GM21717 (cell line): ENCODE results near the gene HSPA12B.
"Not testable (repeated sequence)": the region's sequence is repeated elsewhere in the genome, so short reads cannot be mapped to it uniquely, and the experiment has no call there.

Experiments
- ATAC-seq: cut with Tn5 transposase; IDR thresholded peaks from one replicate; pipeline ENCODE4 v1.9.1; 2021; ENCODE audit warnings: mild to moderate bottlenecking, moderate library complexity; ENCODE audit not compliant: unreplicated experiment

HSPA12B gene

DNA sequence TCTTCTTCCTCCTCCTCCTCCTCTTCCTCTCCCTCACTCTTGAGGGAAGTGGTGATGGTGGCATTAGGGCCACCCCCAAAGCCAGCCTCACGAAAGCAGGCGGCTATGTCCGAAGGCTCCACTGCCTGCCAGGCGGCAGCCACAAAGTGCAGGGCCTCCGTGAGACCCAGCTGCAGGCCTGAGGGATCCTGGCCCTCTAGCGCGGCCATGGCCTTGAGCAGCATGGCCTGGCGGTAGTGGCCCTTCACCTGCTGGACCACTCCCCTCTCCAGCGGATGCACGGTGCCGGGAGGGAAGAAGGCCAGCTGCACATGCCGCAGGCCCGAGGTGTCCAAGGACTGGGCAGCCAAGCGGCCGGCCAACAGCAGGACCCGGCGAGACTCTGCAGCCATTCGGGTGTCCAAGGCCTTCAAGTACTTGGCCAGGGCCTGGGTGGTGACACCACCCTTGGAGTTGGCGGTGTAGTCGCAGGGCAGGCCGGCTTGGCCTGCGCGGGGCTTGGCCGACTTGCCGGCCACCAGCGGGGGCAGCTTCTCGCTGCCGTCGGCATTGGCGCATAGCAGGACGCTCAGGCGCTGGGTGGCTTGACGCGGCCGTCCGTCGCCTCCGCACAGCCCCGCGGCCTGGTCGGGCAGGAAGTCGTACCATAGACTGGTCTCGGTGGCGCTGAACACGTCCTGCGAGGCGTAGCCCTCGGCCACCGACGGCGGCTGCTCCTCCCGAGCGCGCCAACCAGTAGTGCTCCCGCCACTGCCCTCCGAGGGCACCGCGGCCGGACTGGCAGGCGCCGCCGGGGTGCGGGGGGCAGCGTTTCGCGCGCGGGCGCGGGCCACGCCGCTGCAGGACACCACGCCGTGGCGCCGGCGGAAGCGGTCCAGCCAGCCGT lies 53.0 kb downstream of the HSPA12B start:
- ATAC-seq: no peak

DNA sequence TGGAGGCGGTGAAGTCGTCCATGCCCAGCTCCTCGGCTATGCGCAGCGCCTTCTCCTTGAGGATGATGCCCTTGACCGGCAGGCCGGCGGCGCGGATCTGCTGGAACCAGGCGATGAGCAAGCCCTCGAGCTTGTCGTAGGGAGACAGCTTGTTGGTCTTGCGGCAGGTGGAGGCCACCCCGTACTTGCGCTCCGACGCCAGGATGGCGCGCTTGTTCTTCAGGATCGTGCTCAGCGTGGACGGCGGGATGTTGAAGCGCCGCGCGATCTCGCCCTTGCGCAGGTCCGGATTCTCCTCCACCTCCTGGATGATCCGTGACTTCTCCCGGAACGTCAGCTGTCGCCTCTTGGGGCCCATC lies 53.6 kb downstream of the HSPA12B start:
- ATAC-seq: peak; percentile 15

DNA sequence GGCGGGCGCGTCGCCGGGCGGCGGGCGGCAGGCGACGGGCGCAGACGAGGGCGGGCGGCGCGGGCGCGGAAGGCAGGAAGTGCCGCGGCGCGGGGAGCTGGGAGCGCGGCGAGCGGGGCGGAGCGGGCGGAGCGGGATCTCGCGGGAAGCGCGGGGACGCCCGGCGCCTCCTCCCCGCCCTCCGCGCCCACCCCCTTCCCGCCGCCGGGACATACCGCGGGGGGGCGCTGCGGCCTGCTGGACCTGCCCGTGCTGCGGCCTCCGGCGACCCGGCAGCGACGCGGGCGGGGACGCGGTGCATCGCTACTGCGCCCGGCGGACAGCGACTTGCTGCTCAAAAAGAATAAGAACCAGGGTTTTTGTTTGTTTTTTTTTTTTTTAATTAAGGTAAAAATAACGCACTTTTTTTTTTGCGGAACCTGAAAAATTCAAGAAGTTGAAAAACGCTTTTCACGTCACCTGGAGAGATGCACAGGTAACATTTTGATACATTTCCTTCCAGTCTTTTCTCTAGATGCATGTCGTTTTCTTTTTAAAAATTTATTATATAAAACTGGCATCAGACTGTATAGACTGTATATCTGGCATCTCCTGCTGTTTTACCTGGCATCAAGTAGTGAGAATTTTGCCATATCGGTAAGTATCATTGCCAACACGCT lies 54.3 kb downstream of the HSPA12B start, which contains the start of gene CENPB:
Gene CENPB (minus strand): TSS at position 76 of the 659 bp plus-strand sequence. CDS start 257 bp downstream, outside the sequence.
- peak; percentile 66 for ATAC-seq

DNA sequence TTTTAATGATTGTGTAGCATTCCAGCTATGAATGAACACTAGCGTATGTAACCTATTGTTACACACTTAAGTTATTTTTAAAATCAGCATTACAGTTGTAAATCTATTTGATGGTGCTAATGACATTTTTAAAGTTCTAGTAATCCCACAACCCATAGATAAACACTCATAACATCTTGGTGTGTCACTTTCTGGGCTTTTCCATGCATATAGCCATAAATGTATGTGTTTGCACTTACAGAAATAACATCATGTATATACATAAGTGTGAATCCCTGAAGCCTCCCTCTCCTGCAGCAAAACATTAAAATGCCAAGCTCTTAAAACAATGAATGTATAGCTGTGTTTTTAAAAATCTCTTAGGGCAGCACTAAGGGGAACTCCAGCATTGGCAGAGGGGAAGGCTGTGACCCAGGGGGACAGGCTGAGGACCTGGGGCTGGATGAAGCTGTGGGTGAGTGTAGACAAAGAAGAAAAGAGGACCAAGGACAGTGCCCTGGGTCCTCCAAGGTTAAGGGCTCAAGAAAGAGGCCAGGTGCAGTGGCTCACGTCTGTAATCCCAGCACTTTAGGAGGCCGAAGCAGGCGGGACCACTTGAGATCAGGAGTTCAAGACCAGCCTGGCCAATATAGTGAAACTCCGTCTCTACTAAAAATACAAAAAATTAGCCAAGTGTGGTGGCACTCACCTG lies 55.0 kb downstream of the HSPA12B start:
- no peak for ATAC-seq

DNA sequence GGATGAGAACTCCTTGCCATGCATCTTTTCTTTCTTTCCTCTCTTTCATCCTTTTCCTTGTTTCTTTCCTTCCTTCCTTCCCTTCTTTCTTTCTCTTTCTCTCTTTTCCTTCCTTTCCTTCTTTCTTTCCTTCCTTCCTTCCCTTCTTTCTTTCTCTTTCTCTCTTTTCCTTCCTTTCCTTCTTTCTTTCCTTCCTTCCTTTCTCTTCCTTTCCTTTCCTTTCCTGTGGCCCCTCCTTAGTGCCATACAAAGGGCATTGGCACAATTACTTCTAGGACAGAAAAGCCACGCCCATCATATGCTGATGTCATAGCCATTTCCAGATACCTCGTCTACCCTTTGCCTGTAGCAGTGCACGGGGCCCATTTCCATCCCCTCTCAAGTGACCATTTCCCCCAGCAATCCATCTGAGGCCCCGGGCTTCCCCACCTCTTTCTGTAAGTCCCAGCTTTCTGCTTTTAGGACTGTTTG lies 56.2 kb downstream of the HSPA12B start:
- no peak for ATAC-seq

DNA sequence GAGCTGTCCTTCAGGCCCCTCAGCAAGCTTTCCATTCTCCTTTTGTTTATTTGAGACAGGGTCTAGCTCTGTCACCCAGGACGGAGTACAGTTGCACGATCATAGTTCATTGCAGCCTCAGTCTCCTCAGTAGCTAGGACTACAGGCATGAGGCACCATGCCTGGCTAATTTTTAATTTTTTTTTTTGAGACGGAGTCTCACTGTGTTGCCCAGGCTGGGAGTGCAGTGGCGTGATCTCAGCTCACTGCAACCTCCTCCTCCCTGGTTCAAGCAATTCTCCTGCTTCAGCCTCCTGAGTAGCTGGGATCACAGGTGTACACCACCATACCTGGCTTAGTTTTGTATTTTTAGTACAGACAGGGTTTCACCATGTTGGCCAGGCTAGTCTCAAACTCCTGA lies 56.7 kb downstream of the HSPA12B start:
- ATAC-seq: not testable (repeated sequence)

DNA sequence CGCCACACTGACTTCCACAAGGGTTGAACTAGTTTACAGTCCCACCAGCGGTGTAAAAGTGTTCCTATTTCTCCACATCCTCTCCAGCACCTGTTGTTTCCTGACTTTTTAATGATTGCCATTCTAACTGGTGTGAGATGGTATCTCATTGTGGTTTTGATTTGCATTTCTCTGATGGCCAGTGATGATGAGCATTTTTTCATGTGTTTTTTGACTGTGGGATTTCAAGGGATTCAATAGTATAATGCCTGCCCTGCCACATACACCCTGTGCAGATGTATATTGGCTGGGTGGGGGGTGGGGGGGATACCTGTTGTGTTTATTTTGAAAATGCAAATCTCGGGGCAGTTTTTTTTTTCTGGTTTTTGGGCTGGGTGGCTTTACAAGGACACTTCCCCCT lies 61.7 kb downstream of the HSPA12B start:
- not testable (repeated sequence) for ATAC-seq

DNA sequence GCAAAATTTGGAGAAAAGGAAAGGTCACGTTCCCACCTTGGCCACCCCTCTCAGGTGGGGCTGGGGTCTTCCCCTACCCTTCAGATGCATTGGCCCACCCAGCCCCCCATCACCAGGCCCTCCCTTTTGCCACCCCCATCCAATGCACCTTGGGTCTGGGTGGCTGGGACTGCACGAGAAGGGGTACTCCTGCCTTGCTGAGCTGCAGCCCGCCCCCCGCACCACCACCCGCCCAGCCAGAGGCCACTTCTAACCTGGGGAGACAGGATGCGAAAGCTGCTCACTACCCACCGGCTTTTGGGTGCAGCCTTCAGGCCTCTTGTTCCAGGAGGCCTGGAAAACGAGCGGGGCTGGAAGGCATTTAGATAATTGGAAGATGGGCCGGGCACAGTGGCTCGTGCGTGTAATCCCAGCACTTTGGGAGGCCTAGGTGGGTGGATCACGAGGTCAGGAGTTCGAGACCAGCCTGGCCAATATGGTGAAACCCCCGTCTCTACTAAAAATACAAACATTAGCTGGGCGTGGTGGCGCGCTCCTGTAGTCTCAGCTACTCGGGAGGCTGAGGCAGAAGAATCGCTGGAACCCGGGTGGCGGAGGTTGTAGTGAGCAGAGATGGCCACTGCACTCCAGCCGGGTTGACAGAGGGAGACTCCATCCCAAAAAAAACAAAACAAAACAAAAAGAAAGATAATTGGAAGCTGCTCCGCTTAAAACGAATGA lies 62.4 kb downstream of the HSPA12B start:
- no peak for ATAC-seq

DNA sequence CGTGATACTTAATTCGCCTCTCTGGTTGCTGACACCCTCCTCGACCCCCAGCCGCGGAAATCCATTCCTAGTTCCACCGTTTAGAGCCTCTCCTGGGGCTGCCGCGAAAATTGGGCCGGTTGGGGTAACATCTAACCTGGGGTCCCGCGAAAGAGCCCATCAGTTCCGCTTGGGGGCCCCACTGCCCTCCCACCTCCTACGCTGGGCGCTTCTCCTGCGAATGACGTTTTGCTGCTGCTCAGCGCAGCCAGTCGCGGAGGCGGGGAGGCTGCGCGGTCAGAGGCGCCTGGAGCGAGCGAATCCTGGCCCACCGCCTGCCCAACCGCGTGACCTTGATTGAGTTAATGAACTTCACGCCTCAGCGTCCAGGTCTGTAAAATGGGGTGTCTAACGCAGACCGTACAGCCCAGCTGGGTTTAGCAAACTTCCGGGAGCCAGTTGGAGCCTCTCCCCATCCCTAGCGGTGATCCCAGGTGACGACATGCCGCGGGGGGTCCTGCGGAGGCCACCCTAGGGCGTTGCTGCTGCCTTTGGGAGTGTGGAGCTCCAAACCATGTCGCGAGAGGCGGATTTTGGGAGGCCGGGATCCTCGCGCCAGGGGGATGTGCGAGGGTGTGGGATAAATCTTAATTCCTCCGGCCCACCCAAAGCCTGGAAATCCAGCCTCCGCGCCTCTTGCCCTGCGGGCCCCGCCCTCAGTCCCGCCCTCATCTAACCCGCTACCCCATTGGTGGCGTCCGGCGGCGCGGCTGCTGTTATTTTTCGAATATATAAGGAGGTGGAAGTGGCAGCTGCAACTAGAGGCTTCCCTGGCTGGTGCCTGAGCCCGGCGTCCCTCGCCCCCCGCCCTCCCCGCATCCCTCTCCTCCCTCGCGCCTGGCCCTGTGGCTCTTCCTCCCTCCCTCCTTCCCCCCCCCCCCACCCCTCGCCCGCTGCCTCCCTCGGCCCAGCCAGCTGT lies 63.3 kb downstream of the HSPA12B start, which contains the start of gene CDC25B:
Gene CDC25B (plus strand): TSS at position 800 of the 958 bp plus-strand sequence. CDS start 222 bp downstream, outside the sequence.
- peak; percentile 68 for ATAC-seq

DNA sequence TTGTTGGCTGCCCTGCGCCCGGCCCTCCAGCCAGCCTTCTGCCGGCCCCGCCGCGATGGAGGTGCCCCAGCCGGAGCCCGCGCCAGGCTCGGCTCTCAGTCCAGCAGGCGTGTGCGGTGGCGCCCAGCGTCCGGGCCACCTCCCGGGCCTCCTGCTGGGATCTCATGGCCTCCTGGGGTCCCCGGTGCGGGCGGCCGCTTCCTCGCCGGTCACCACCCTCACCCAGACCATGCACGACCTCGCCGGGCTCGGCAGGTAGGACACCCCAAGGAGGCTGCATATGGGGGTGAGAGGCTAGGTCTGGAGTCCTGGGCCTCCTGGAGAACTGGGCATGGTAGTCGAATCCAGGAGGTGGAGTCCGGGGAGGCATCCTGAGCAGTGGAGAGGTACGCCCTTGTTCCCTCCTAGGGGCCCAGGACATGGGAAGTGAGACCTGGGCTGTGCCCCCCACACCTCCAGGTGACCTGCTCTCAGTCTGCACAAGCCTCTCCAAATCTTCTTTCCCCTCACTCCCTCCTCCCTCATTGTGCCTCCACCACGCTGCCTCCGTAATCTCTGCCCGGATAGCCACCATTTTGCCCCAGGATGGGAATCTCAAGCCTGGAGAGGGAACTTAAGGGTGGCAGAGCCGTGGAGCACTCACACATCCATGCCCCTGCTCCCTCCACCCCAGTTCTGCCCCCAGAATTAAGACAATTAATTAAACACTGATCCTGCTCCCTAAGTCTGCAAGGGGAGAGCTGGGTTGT lies 64.2 kb downstream of the HSPA12B start:
- peak; percentile 13 for ATAC-seq

DNA sequence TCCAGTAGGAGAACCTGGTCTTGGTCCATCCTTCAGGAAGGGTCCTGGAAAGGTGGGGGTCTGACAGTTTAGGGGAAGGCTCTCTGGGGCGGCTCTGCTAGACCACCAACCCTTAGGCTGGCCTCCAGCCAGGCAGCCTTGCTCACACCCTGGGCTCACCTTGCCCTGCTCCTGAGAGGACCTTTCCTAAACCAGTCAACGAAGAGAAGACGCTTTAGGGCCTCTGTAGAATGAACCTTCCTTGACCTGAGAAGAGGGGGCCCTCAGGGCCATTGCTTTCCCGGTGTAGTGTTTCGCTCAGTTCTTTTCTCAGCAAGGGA lies 64.7 kb downstream of the HSPA12B start:
- no peak for ATAC-seq

DNA sequence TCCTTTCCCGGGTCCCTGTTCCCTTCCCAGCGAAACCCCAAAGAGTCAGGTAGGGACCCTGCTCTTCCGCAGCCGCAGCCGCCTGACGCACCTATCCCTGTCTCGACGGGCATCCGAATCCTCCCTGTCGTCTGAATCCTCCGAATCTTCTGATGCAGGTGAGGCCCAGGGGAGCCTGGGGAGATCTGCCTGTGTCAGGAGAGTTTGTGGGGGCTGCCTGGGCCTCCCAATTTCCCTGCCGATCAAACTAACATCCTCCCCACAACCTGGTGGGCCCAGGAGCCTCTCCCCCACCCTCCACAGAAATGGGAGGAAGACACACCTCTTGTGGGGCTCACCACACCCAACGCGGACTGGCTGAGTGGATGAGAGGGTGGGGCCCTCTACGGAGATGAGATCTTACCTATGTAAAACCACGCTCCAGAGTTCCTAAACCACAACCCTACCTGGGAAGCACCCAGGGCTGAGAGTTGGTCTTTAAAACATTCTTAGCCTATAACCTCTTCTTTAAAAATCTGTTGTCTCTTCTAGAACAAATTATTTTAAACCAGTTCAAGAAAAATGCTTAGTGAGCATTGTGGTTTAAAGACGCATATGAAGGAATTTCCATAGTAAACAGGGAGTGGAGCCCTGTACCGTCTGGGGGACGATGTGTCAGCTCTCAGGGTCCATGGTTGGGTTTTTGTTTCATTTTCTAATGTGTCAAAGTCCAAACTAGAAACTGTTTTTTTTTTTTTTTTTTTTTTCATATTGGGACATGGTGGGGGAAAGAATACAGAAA lies 65.3 kb downstream of the HSPA12B start:
- no peak for ATAC-seq

DNA sequence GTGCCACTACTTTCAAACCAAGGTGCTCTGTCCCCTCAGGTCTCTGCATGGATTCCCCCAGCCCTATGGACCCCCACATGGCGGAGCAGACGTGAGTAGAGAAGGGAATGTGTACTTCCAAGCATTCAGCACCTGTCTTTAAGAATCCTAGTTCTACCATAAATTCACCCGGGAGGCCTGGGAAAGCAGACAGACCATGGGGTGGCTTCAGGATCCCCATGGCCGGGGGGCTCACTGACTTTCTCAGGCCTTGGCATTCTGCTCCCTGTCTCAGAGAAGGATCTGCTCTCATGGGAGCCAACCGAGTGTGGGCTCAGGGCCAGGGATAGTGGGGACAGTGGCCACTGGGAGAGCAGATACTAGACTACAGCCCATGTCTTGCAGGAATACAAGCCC lies 65.9 kb downstream of the HSPA12B start:
- ATAC-seq: no peak

DNA sequence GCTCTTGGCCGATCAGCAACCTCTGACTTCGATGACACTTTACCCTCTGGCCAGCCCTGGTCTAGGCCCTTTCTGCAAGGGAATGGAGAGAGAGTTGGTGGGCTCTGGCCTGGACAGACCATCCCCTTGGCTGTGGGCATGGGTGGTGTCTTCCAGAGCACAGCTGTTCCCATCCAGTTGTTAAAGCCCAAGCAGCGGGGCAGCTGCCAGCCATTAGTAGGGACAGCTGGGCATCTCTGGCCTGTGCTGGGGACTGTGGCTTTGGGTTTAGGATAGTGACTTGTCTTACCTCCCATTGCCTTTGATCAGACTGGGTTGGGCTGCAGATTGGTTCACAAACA lies 66.4 kb downstream of the HSPA12B start:
- ATAC-seq: no peak

DNA sequence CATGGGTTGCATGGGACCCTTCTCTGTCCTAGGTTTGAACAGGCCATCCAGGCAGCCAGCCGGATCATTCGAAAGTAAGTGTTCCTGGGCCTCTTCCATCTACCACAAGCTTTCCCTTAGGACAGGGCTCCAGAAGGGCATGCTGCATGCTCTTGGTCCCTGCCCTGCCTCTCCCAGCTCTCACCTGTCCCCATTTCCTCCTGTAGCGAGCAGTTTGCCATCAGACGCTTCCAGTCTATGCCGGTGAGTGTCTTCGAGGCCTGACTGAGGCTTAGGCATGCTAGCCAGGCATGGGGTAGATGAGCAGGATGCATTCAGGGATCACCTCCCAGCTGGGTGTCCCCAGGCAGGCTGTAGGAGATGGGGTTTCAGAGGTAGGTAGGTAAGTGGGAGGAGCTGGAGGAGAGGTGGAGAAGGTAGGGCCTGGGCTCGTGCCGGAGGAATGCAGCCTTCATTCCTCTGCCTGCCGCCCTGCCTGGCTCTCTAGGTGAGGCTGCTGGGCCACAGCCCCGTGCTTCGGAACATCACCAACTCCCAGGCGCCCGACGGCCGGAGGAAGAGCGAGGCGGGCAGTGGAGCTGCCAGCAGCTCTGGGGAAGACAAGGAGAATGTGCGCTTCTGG lies 67.9 kb downstream of the HSPA12B start:
- ATAC-seq: no peak

DNA sequence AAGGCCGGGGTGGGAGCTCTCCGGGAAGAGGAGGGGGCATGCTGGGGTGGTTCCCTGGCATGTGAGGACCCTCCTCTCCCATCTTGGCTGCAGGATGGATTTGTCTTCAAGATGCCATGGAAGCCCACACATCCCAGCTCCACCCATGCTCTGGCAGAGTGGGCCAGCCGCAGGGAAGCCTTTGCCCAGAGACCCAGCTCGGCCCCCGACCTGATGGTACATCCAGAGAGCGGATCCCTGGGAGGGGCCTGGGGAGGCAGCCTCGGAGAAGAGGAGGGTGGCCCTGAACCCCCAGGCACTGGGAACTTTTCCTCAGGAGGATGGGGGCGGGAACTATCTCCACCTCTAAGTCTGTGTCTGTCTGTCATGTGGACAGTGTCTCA lies 68.4 kb downstream of the HSPA12B start:
- ATAC-seq: no peak

DNA sequence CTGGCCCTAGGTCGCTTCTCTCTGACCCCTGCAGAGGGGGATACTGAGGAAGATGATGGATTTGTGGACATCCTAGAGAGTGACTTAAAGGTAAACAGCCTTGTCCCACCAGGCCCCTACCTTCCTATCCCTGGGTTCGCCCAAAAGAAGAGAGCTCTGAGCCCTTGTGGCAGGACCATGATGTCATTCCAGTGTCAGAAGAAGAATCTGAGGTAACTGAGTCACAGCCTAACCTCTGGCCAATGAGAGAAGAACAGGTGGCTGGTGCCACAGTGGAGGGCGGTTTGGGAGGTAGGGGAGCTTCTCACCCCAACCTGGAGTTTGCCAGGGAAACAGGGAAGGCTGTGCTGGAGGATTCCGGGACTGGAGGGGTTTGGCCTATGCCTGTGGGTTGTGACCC lies 68.8 kb downstream of the HSPA12B start:
- ATAC-seq: no peak

DNA sequence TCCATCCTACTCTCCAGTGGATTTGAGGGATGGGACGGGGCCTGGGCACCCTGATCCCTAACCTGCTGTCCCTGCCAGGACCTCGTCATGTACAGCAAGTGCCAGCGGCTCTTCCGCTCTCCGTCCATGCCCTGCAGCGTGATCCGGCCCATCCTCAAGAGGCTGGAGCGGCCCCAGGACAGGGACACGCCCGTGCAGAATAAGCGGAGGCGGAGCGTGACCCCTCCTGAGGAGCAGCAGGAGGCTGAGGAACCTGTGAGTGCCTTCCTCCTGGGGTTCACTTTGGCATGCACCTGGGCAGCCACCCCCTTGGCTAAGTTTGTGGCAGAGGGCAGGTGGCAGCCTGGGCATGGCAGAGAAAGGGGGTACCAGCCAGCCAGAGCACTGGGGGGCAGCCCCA lies 69.4 kb downstream of the HSPA12B start:
- ATAC-seq: no peak
